Panc1 (cell line): Measurements from ENCODE around the gene PIK3AP1.

ENCODE experiments used
- CTCF ChIP-seq: fragments of 450-650 bp; IDR thresholded peaks from 2 replicates; pipeline ENCODE4 v1.5.1; 2017; ENCODE audit warnings: mild to moderate bottlenecking
- POLR2AphosphoS5 ChIP-seq: IDR thresholded peaks from 2 replicates; pipeline ENCODE4 v1.6.1; 2012; ENCODE audit warnings: mild to moderate bottlenecking, low read depth, low read length, moderate library complexity
- REST ChIP-seq, 2 experiments: IDR thresholded peaks; 2 replicates each; pipeline ENCODE4 v1.6.1; 2011 to 2012; ENCODE audit warnings: low read depth in 2 of 2, control low read depth in 1 of 2, low read length in 1 of 2, mild to moderate bottlenecking in 1 of 2, moderate library complexity in 1 of 2; ENCODE audit not compliant: insufficient read depth in 1 of 2
- SIN3A ChIP-seq: IDR thresholded peaks from 2 replicates; pipeline ENCODE4 v1.6.1; 2012; ENCODE audit warnings: low read depth, mild to moderate bottlenecking, low read length, moderate library complexity, borderline replicate concordance; ENCODE audit not compliant: insufficient read depth

- TF ChIP-seq CTCF (no peak), REST (IDR thresholded peaks at IDR 0.05; ENCODE audit: insufficient read depth in 1 of 2, low read depth in 2 of 2, low read length in 1 of 2) (no peak), POLR2AphosphoS5 (no peak), SIN3A (no peak)
Measured at GRCh38 chr10:96618653-96619052, 101.7 kb downstream of the PIK3AP1 start.
